Dendritic cell treated with granulocyte-macrophage colony-stimulating factor and Interleukin-4, amounts not matched to agents 40 ng/mL and 50 ng/mL, for 4 days (primary cell): ENCODE measurements around the gene PSENEN.
"Not testable (repeated sequence)": the region's sequence is repeated elsewhere in the genome, so short reads cannot be mapped to it uniquely, and the experiment has no call there.

ENCODE experiments used
- H3K27ac Mint-ChIP-seq: one replicate; pipeline ENCODE4 v1.8.0; 2022; ENCODE audit warnings: mild to moderate bottlenecking, mixed read lengths
- H3K27me3 Mint-ChIP-seq: one replicate; pipeline ENCODE4 v1.8.0; 2022; ENCODE audit warnings: mild to moderate bottlenecking, mixed read lengths
- H3K36me3 Mint-ChIP-seq: one replicate; pipeline ENCODE4 v1.8.0; 2022; ENCODE audit warnings: low read depth, mixed read lengths
- H3K4me1 Mint-ChIP-seq: one replicate; pipeline ENCODE4 v1.8.0; 2022; ENCODE audit warnings: low read depth, mixed read lengths
- H3K4me3 Mint-ChIP-seq: one replicate; pipeline ENCODE4 v1.8.0; 2022; ENCODE audit warnings: mild to moderate bottlenecking, moderate library complexity, mixed read lengths
- H3K9me3 Mint-ChIP-seq: one replicate; pipeline ENCODE4 v1.8.0; 2022; ENCODE audit warnings: mixed read lengths
- intact Hi-C: fragments of 100-400 bp; cut with micrococcal nuclease; formaldehyde crosslinking; loops from one replicate; pipeline ENCODE4 v1.15.0; 2022

The PSENEN gene

DNA sequence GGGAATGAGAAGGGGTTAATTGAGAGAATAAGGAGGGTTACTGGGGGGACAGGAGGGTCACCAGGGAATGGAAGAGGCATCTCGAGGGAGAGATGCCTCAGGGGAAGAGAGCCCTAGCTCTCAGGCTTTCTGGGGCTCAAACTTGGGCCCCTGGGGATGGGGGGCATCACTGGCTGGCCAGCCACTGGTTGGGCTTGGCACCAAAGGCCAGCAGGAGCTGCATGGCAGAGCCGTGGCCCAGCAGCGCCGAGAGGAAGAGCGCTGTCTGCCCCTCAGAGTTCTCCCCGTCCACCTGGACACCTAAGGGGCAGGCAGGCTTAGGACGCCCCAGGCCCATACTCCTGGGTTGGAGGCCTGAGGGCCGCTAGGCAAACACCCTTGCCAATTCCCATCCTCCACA lies 47.4 kb downstream of the PSENEN start:
- Mint-ChIP-seq H3K4me1 (peaks cover 7% of the 10 kb centered on the region), H3K4me3 (no peak overlapping the region)

DNA sequence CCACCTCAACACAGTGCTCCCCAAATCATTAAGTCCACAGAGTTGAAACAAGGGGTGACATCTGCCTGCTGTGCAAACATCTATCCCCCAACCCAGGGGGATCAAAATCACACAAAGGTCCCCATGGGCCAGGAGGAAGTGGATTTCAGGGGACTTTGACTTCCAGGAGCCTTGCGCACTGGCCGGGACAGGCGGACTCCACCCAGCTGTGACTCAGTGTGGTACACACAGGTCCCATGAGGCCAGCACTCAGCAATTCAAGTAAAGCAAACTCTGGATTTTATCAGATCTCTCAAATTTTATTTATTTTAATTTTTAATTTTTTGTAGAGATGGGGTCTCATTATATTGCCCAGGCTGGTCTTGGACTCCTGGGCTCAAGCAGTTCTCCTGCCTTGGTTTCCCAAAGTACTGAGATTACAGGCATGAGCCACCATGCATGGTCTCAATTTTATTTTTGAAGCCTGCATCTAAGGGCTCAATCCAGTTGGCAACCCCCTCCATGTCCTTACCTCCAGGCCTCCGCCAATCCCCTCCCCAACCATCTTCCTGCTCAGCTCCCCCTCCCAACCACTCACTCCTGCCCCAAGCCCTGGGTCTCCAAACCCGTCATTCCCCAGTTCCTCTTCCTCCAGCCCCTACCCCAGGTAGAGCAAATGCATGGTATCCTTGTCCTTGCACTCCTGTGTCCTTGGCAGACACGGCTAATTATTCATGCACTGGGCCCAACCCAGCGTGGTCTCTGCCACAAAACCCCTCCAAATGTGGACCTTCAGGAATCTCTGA lies 48.1 kb downstream of the PSENEN start:
- Mint-ChIP-seq H3K4me1 (peaks cover 7% of the 10 kb centered on the region), H3K9me3 (no peaks in the 10 kb centered on the region), H3K27me3 (peaks cover 32% of the 10 kb centered on the region), H3K36me3 (no peaks in the 10 kb centered on the region), H3K4me3 (no peak overlapping the region), H3K27ac (no peak overlapping the region)
- intact Hi-C loops: no loop called here

More for the DNA sequence above, 47.4 kb downstream of the PSENEN start:
- H3K36me3 Mint-ChIP-seq: no peaks in the 10 kb centered on the region
- no peak overlapping the region for H3K27ac Mint-ChIP-seq
- H3K27me3 Mint-ChIP-seq: peaks cover 26% of the 10 kb centered on the region
- intact Hi-C loops: no loop called here
- H3K9me3 Mint-ChIP-seq: no peaks in the 10 kb centered on the region

DNA sequence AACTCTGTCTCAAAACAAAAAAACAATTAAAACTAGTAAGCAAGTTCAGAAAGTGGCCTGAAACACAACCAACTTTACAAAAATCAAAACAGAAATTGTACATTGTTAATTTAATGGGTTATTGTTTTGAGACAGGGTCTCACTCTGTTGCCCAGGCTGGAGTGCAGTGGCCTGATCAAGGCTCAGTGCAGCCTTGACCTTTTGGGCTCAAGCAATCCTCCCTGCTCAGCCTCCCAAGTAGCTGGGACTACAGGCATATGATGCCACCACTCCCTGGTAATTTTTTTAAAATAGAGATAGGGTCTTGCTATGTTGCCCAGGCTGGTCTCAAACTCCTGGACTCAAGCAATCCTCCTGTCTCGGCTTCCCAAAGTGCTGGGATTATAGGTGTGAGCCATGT lies 50.1 kb downstream of the PSENEN start:
- H3K4me1 Mint-ChIP-seq, H3K9me3 Mint-ChIP-seq, H3K4me3 Mint-ChIP-seq, intact Hi-C loops, H3K36me3 Mint-ChIP-seq, H3K27ac Mint-ChIP-seq: not testable (repeated sequence)
- H3K27me3 Mint-ChIP-seq: peaks cover 47% of the 10 kb centered on the region
